ENCODE results near the gene COL23A1.
A peak's percentile ranks its signal among the peaks of the same experiment; 100 is the strongest.

Gene COL23A1

GRCh38 chr5:178434851-178435250, 155.3 kb downstream of the COL23A1 start:
- DNase-seq (ENCODE audit: low spot score): no peak

GRCh38 chr5:178434016-178434761, 156.0 kb downstream of the COL23A1 start:
- DNase-seq (ENCODE audit: low spot score): no peak

- peak; percentile 56 for DNase-seq (ENCODE audit: low spot score)
Measured at GRCh38 chr5:178433273-178433775, 156.9 kb downstream of the COL23A1 start.

GRCh38 chr5:178432421-178433272, 157.5 kb downstream of the COL23A1 start:
- no peak for DNase-seq (ENCODE audit: low spot score)

- DNase-seq (ENCODE audit: low spot score): peak; percentile 83
Measured at GRCh38 chr5:178431782-178432165, 158.4 kb downstream of the COL23A1 start.

GRCh38 chr5:178431063-178431781, 159.0 kb downstream of the COL23A1 start:
- no peak for DNase-seq (ENCODE audit: low spot score)

GRCh38 chr5:178430186-178431062, 159.8 kb downstream of the COL23A1 start:
- no peak for DNase-seq (ENCODE audit: low spot score)

- no peak for DNase-seq (ENCODE audit: low spot score)
Measured at GRCh38 chr5:178429491-178430185, 160.6 kb downstream of the COL23A1 start.

- DNase-seq (ENCODE audit: low spot score): no peak
Measured at GRCh38 chr5:178429156-178429468, 161.1 kb downstream of the COL23A1 start.

- no peak for DNase-seq (ENCODE audit: low spot score)
Measured at GRCh38 chr5:178428341-178429155, 161.6 kb downstream of the COL23A1 start.

GRCh38 chr5:178427576-178428197, 162.5 kb downstream of the COL23A1 start:
- DNase-seq (ENCODE audit: low spot score): no peak

GRCh38 chr5:178426326-178427130, 163.7 kb downstream of the COL23A1 start:
- no peak for DNase-seq (ENCODE audit: low spot score)

GRCh38 chr5:178425621-178426068, 164.5 kb downstream of the COL23A1 start:
- DNase-seq (ENCODE audit: low spot score): no peak

- no peak for DNase-seq (ENCODE audit: low spot score)
Measured at GRCh38 chr5:178424810-178425177, 165.4 kb downstream of the COL23A1 start.

- DNase-seq (ENCODE audit: low spot score): no peak
Measured at GRCh38 chr5:178423901-178424809, 166.0 kb downstream of the COL23A1 start.

GRCh38 chr5:178423431-178423830, 166.8 kb downstream of the COL23A1 start:
- DNase-seq (ENCODE audit: low spot score): no peak

- no peak for DNase-seq (ENCODE audit: low spot score)
Measured at GRCh38 chr5:178422400-178422775, 167.8 kb downstream of the COL23A1 start.
